Sigmoid colon (tissue), 7 donors: ENCODE results near the gene GNB4. TPM values are rescaled to one million over a fixed set of nuclear protein-coding genes. Genes with fewer than 3 reads are reported as not detected.
A peak's percentile ranks its signal among the peaks of the same experiment; 100 is the strongest.

Experiments used
- DNase-seq: peaks from one replicate; pipeline ENCODE4 v3.0.0-alpha.2; 2019
- H3K27ac ChIP-seq, 4 donors: fragments of 200-600 bp; sonication (generic); one replicate each; pipeline ENCODE4 v1.5.1; 2016 to 2019; ENCODE audit warnings: mild to moderate bottlenecking in 1 of 4
- H3K27me3 ChIP-seq, 3 donors: fragments of 200-600 bp; sonication (generic); one replicate each; pipeline ENCODE4 v1.5.1; 2019; ENCODE audit warnings: mild to moderate bottlenecking in 1 of 3
- H3K36me3 ChIP-seq, 4 donors: fragments of 200-600 bp; sonication (generic); one replicate each; pipeline ENCODE4 v1.5.1; 2016 to 2019
- H3K4me1 ChIP-seq, 4 donors: fragments of 200-600 bp; sonication (generic); one replicate each; pipeline ENCODE4 v1.5.1; 2017 to 2019
- H3K4me3 ChIP-seq, 4 donors: fragments of 200-600 bp; sonication (generic); one replicate each; pipeline ENCODE4 v1.5.1; 2017 to 2019; ENCODE audit warnings: mild to moderate bottlenecking in 2 of 4, moderate library complexity in 1 of 4
- H3K9me3 ChIP-seq, 4 donors: fragments of 200-600 bp in 3 of 4; sonication (generic) in 3 of 4; one replicate each; pipeline versions ENCODE4 v1.5.1 to v1.6.1; 2013 to 2019
- CTCF ChIP-seq, 4 experiments: fragments of 450-650 bp in 3 of 4; fragments of 200-600 bp in 1 of 4; IDR thresholded peaks; one replicate each; pipeline ENCODE4 v1.5.1; 2016 to 2019; ENCODE audit warnings: antibody characterized with exemption in 4 of 4, mild to moderate bottlenecking in 3 of 4, moderate library complexity in 2 of 4
- EP300 ChIP-seq, 4 donors: sonication (generic); formaldehyde crosslinking; IDR thresholded peaks; one replicate each; pipeline ENCODE4 v1.6.1; 2017; ENCODE audit warnings: antibody characterized with exemption in 4 of 4
- POLR2A ChIP-seq, 2 donors: fragments of 450-650 bp; IDR thresholded peaks; one replicate each; pipeline ENCODE4 v1.6.1; 2016; ENCODE audit warnings: antibody characterized with exemption in 2 of 2, mild to moderate bottlenecking in 2 of 2, moderate library complexity in 2 of 2
- POLR2AphosphoS5 ChIP-seq, 4 donors: sonication (generic); formaldehyde crosslinking; IDR thresholded peaks; one replicate each; pipeline ENCODE4 v1.6.1; 2017; ENCODE audit warnings: antibody characterized with exemption in 4 of 4
- WGBS, 2 donors: extraction: QIAGEN DNeasy Blood & Tissue Kit; methylation state at CpG; one replicate each; pipeline ENCODE4 v1.1.7; 2013; 5-methylcytosine and 5-hydroxymethylcytosine counted together
- intact Hi-C: fragments of 100-400 bp; cut with DNase I; formaldehyde crosslinking; loops from one replicate; pipeline ENCODE4 v1.15.1; 2023
- polyA plus RNA-seq, 3 donors: library from polyadenylated mRNA; stranded (reverse); fragments of 200-250 nt; gene quantifications; one replicate each; pipeline ENCODE4 v1.2.3, GENCODE V29; 2013
- total RNA-seq, 4 donors: library from RNA; depleted of rRNA; stranded (reverse); fragments of >200 nt; gene quantifications; one replicate each; pipeline ENCODE4 v1.1.0, GENCODE V29; 2016
- donor health status: healthy with polysubstance abuse.
- donor health status: Bipolar disorder and iron deficiency.
- donor health status: healthy.

Gene GNB4
- total and polyA plus RNA-seq, 7 donors, result 3.6 to 44.3 (median 32.5) TPM

GRCh38 chr3:179482857-179483256 lies 31.6 kb upstream of the GNB4 start:
- WGBS, 2 donors, result 65 to 78% methylated on average over 3 of the region's 3 CpGs
- Histone ChIP-seq H3K9me3 (no peaks in the 10 kb centered on the region), H3K36me3 (no peaks in the 10 kb centered on the region), H3K27ac (no peak overlapping the region), H3K4me3 (no peak overlapping the region), H3K4me1 (no peaks in the 10 kb centered on the region), H3K27me3 (no peaks in the 10 kb centered on the region)
- no peak for DNase-seq
- TF ChIP-seq CTCF (IDR thresholded peaks at IDR 0.05) (no peak), EP300 (IDR thresholded peaks at IDR 0.05) (no peak), POLR2AphosphoS5 (IDR thresholded peaks at IDR 0.05) (no peak), POLR2A (IDR thresholded peaks at IDR 0.05) (no peak)
- intact Hi-C loops, result no loop called here

GRCh38 chr3:179476215-179476614 lies 24.9 kb upstream of the GNB4 start:
- no peaks in the 10 kb centered on the region for H3K27me3 ChIP-seq
- intact Hi-C loops, result no loop called here
- H3K27ac ChIP-seq, result no peak overlapping the region
- no peaks in the 10 kb centered on the region for H3K36me3 ChIP-seq
- H3K9me3 ChIP-seq, result no peaks in the 10 kb centered on the region
- DNase-seq, result no peak
- TF ChIP-seq POLR2A (IDR thresholded peaks at IDR 0.05) (no peak), POLR2AphosphoS5 (IDR thresholded peaks at IDR 0.05) (no peak), CTCF (IDR thresholded peaks at IDR 0.05) (no peak)
- H3K4me3 ChIP-seq, result no peak overlapping the region
- 63 to 85% methylated on average over 2 of the region's 2 CpGs for WGBS, 2 donors
- no peaks in the 10 kb centered on the region for H3K4me1 ChIP-seq

- intact Hi-C loops, result no loop called here
- Histone ChIP-seq H3K9me3 (no peaks in the 10 kb centered on the region), H3K27ac (no peak overlapping the region), H3K4me1 (no peaks in the 10 kb centered on the region), H3K36me3 (no peaks in the 10 kb centered on the region), H3K4me3 (no peak overlapping the region), H3K27me3 (no peaks in the 10 kb centered on the region)
- no peak for DNase-seq
- TF ChIP-seq POLR2A (IDR thresholded peaks at IDR 0.05) (no peak), POLR2AphosphoS5 (IDR thresholded peaks at IDR 0.05) (no peak), CTCF (IDR thresholded peaks at IDR 0.05) (no peak), EP300 (IDR thresholded peaks at IDR 0.05) (no peak)
Observed at GRCh38 chr3:179474480-179474879, 23.2 kb upstream of the GNB4 start.

GRCh38 chr3:179473565-179473964 lies 22.3 kb upstream of the GNB4 start:
- no peak overlapping the region for H3K4me3 ChIP-seq
- H3K27ac ChIP-seq, result peak overlapping the region in 2 of 4 donors; percentile 4 to 39
- no peaks in the 10 kb centered on the region for H3K4me1 ChIP-seq
- no peaks in the 10 kb centered on the region for H3K36me3 ChIP-seq
- TF ChIP-seq EP300 (IDR thresholded peaks at IDR 0.05) (no peak), POLR2AphosphoS5 (IDR thresholded peaks at IDR 0.05) (no peak), CTCF (IDR thresholded peaks at IDR 0.05) (no peak), POLR2A (IDR thresholded peaks at IDR 0.05) (no peak)
- no peaks in the 10 kb centered on the region for H3K27me3 ChIP-seq
- intact Hi-C loops, result no loop called here
- WGBS, 2 donors, result 53 to 77% methylated on average over 4 of the region's 4 CpGs
- H3K9me3 ChIP-seq, result no peaks in the 10 kb centered on the region
- no peak for DNase-seq

- H3K27me3 ChIP-seq, result no peaks in the 10 kb centered on the region
- no peaks in the 10 kb centered on the region for H3K36me3 ChIP-seq
- TF ChIP-seq EP300 (IDR thresholded peaks at IDR 0.05), result no peak
- no peak for TF ChIP-seq POLR2A (IDR thresholded peaks at IDR 0.05)
- TF ChIP-seq POLR2AphosphoS5 (IDR thresholded peaks at IDR 0.05), result no peak
- no peak for TF ChIP-seq CTCF (IDR thresholded peaks at IDR 0.05)
- no peak overlapping the region for H3K4me3 ChIP-seq
- no peaks in the 10 kb centered on the region for H3K9me3 ChIP-seq
- H3K27ac ChIP-seq, result no peak overlapping the region
- WGBS, 2 donors, result 61 to 67% methylated on average over 19 of the region's 19 CpGs
- intact Hi-C loops, result no loop called here
- H3K4me1 ChIP-seq, result no peaks in the 10 kb centered on the region
- no peak for DNase-seq
Observed at GRCh38 chr3:179464323-179465092, 13.2 kb upstream of the GNB4 start.
